OCI-M1 (cell line): Measurements from ENCODE around the gene OXTR.

Source experiments
- DNase-seq: peaks from one replicate; lab custom pipeline; 2025; lab: John Stamatoyannopoulos, UW

The OXTR gene

DNA sequence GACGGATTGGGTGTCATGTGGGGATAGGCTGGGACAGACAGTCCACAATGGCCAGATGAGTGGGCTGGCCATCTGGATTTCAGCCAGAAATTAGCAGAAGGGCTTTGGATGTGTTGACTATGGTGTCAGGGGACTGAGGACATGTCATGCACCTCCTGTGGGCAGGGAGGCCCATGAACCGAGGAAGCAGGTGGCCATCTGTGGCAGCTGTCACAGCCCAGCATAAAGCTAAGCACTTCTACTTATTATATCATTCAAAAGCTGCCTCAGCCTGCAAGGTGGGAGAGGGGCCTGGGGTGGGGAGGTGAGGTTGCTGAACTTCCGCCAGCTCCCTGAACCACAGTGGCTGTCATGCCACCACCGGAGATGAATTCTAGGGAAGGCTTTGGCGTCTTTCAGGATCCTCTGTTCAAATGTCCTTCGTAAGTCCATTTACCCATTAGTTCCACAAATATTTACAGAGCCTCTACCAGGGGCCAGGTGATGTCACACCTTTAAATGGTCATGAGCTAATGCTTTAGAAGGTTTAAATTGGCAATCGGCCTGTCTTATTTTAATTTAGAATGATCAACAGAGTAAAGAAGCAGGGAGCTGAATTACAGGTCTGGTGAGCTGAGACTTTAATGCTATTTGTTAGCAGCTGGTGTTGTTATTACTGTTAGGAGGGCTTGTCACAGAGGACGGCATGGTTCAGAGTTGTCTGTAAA, 59.5 kb downstream of the OXTR start:
- DNase-seq, result no peak

- DNase-seq, result no peak
Measured at GRCh38 chr3:8709287-8709686, 60.1 kb downstream of the OXTR start.

DNA sequence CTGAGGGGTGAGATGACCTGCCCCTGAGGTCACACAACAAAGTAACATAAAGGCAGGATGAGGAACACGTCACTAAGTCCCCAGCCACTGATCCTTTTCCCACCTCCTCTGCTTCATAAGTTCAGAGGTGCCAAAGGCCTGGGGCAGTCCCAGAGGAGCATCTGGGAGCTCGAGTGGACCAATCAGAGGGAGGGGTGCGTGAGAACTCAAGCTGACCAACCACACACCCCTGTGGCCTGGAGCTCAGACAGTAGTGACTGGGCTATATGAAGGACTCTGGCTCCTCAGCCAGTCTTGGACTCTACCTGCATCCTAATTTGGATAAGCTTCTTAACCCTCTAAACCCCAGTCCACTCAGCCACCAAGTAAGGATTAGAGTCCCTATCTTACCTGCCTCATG, 63.8 kb downstream of the OXTR start:
- no peak for DNase-seq

DNA sequence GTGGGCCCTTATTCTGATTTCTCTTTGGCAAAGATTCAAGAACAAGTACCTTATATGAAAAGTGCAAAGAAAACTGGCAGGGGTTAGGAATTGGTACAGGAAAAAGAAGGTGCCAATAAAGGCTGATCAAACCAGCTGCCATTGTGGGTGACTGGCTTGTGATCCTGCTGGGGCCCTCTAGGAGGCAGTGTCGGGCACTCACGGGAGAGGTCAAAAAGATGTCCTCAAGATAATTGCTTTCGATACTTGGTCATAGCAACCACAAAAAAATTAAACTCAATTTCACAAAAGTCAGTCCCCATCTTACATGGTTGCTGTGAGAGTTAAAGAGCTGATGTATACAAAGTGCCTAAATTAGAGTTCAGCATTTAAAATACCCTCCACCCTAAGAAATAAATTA, 66.9 kb downstream of the OXTR start:
- DNase-seq, result peak; percentile 41
